ENCODE measurements around the gene ELOVL6.
A peak's percentile ranks its signal among the peaks of the same experiment; 100 is the strongest.
"Not testable (repeated sequence)": the region's sequence is repeated elsewhere in the genome, so short reads cannot be mapped to it uniquely, and the experiment has no call there.

The ELOVL6 gene

DNA sequence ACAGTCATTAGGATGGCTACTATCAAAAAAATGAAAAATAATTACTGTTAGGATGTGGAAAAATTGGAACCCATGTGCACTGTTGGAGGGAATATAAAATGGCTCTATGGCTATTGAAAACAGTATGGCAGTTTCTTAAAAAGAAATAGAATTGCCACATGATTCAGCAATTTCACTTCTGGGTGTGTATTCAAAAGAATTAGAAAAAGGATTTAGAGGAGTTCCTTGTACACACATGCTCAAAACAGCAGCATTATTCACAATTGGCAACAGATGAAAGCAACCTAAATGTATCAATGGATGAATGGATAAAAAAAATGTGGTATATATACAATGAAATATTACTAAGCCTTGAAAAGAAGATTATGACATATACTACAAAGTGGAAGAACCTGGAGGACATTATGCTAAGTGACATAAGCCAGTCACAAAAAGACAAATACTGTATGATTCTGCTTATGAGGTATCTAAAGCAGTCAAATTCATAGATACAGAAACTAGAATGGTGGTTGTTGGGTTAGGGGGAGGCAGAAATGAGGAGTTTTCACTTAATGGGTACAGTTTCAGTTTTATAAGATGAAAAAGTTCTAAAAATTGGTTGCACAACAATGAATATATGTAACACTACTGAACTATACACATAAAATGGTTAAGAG is 123.2 kb downstream of the ELOVL6 start:
- DNase-seq (ENCODE audit: low read depth in 3 of 3) = no peak

GRCh38 chr4:110074570-110074969 is 123.8 kb downstream of the ELOVL6 start:
- DNase-seq (ENCODE audit: low read depth in 3 of 3) = no peak

- no peak for DNase-seq (ENCODE audit: low read depth in 3 of 3)
Measured at GRCh38 chr4:110073053-110073845, 125.2 kb downstream of the ELOVL6 start.

DNA sequence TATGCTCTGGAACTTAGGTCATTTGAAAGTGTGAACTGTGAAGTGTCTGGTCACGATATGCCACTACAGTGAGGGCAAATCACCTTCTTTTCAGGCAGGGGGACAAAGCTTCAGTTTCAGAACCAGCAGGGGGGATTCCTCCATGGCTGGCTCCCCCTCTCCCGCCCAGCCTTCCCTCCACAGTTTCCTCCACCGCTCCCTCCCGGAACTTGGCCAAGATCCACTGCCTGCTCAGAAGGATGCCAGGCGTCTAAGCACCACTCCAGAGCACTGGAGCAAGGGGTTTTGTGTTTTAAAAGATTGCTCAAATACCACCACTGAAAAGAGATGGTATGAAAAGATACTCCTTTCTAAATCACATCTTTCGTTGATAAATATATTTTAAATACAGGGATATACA is 126.9 kb downstream of the ELOVL6 start:
- DNase-seq (ENCODE audit: low read depth in 3 of 3) = no peak

- DNase-seq (ENCODE audit: low read depth in 3 of 3) = no peak
Measured at GRCh38 chr4:110068248-110068647, 130.2 kb downstream of the ELOVL6 start.

- DNase-seq (ENCODE audit: low read depth in 3 of 3) = no peak
Measured at GRCh38 chr4:110064934-110065333, 133.5 kb downstream of the ELOVL6 start.

GRCh38 chr4:110064295-110064694 is 134.1 kb downstream of the ELOVL6 start:
- DNase-seq (ENCODE audit: low read depth in 3 of 3) = no peak

- DNase-seq (ENCODE audit: low read depth in 3 of 3) = no peak
Measured at GRCh38 chr4:110062166-110062565, 136.2 kb downstream of the ELOVL6 start.

DNA sequence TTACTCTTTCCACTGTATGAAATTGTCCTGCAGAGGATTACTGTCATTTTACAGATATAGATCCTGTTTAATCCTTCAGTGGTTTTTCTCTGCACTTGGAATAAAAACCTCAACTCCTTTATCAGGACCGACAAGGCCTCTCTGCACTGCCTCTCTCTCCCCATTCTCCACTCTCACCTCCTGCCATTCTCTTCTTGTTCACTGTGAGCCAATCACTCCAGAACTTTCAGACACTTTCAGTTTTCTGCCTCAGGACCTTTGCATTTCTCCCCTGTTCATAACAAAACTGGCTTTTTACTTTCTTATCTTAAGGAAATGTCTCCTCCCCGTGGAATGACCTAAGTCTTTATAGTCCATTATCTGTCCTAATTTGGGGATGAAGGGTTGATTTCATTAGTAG is 137.3 kb downstream of the ELOVL6 start:
- DNase-seq (ENCODE audit: low read depth in 3 of 3) = no peak

GRCh38 chr4:110059556-110060191 is 138.7 kb downstream of the ELOVL6 start:
- no peak for DNase-seq (ENCODE audit: low read depth in 3 of 3)

- no peak for DNase-seq (ENCODE audit: low read depth in 3 of 3)
Measured at GRCh38 chr4:110058677-110059076, 139.7 kb downstream of the ELOVL6 start.

DNA sequence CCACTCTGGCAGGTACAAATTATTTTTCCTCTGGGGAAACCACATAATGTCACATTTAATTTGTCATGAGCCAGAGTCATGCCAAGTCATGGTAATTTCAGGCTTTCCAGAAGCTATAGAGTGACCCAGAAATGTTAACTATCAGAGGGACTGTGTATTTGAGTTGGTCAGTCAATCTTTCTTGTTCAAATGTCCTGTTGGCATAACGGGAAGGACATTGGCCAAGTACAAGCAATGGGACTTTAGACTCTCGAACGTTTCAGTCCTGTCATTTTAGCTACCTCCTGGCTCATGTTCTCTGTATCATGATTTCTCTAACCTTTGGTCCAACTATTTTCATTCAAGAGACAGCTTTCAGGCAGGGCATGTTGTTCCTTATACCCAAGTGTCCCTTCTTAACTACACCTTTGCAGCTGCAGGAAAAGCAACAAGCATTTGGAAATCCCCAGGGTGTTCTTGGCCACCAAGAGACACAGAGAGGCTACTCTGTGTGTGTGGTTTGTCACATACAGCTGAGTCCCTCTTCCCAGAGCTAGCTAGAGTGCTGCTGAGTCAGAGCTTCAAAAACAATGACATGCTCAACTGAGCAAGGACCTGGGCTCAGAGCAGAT is 143.2 kb downstream of the ELOVL6 start:
- no peak for DNase-seq (ENCODE audit: low read depth in 3 of 3)

DNA sequence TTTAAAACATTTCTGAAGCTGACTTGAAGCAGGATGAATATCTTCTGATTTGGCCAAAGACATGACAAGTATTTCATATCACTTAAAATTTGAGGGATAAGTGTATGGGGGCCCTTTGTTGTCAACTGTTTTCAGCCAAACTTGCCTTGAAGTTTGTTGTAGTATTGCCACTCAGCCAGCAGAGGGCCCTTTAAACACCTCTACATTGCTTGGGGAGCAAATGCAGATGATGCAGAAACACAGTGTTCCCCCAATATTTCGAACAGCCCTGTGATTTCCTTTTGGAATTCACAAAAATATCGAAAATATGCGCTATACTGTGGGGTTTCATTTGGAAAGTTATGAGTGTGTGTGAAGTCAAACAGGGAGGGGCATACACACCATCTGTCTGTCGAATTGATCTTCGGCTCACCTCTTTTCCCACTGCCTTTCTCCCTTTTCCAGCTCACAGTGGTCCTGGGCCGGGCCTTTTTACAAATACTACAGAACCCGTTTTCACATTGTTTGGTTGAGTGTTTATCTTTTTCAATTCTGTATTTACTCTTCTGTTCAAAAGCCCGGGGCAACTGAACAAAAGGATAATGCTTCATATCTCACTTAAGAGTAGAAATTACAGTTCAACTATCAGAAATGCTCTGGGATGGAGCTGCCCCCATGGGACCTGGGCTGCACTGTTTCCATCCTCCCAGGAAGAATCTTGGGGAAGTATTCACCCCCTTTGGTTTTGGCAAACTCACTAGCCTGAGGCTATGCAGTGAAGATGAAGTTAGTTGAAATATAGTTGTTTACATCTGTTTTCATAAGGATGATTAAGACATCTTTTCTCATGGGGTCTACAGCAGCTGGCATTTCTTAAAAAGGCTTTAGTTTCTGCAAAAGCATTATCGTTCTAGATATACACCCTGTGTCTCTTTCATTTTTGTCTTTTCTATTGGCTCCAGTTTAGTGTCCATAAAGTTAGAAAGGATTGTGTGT is 148.2 kb downstream of the ELOVL6 start:
- DNase-seq (ENCODE audit: low read depth in 3 of 3) = peak; percentile 7 to 26 (median 13)

DNA sequence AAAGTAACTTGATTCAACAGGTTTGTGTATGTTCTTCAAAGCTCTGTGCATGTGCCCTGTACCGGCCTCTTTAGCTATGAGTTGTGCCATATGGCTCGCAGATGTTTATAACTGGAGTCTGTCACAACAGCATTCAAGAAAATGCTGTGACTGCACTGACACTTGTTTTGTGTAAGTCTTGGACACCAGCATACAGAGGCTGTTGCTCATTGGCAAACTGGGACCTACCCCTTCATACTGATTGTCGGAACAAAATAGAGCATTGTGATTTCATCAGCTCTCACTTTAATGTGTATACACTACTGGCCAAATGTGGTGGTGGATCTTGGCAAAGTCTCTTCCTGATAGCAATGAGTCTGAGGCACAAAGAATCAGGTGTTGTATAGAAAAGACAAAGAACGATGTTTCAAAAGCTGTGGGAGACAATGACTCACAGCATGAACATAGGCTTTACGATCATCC is 151.8 kb downstream of the ELOVL6 start:
- no peak for DNase-seq (ENCODE audit: low read depth in 3 of 3)

- no peak for DNase-seq (ENCODE audit: low read depth in 3 of 3)
Measured at GRCh38 chr4:110042545-110043517, 155.6 kb downstream of the ELOVL6 start.

DNA sequence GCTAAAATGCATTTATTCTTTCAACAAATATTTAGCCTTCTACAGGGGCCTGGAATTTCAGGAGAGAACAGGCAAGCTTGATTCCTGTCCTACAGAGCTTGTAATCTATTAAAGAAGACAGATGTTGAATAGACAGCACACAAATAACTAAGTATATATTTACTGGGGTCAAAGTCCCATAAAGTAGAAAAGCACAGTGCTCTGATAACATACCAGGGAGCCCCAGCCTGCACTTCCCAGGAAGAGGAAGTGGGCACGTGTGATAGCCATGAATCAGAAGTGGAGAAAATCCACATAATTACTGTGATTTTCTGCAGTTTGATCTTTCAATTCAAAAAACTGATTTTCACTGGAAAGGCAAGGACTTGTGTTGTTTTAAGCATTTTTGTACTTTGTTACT is 156.7 kb downstream of the ELOVL6 start:
- no peak for DNase-seq (ENCODE audit: low read depth in 3 of 3)

DNA sequence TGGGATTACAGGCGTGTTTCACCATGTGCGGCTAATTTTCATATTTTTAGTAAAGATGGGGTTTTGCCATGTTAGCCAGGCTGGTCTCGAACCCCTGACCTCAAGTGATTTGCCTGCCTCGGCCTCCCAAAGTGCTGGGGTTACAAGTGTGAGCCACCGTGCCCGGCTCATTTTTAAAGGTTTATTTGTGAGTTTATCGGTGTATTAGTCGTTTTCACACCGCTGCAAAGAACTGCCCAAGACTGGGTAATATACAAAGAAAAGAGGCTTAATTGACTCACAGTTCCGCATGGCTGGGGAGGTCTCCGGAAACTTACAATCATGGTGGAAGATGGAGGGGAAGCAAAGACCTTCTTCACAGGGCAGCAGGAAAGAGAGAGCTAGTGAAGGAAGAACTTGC is 159.3 kb downstream of the ELOVL6 start:
- DNase-seq (ENCODE audit: low read depth in 3 of 3) = not testable (repeated sequence)

GRCh38 chr4:110034026-110034393 is 164.4 kb downstream of the ELOVL6 start:
- DNase-seq (ENCODE audit: low read depth in 3 of 3) = no peak

- no peak for DNase-seq (ENCODE audit: low read depth in 3 of 3)
Measured at GRCh38 chr4:110033355-110034025, 164.9 kb downstream of the ELOVL6 start.

Measured in stimulated activated CD4-positive, alpha-beta T cell treated with anti-CD3 and anti-CD28 coated beads, TNF-alpha, amount 100 ng/mL, for 24 hours (primary cell).